HG03139 (cell line): ENCODE data around the gene DMXL1.
"Not testable (repeated sequence)": the region's sequence is repeated elsewhere in the genome, so short reads cannot be mapped to it uniquely, and the experiment has no call there.

Experiments used
- ATAC-seq: cut with Tn5 transposase; IDR thresholded peaks from one replicate; pipeline ENCODE4 v1.9.1; 2021; ENCODE audit not compliant: unreplicated experiment

Gene DMXL1

GRCh38 chr5:119063579-119064379 is 7.1 kb upstream of the DMXL1 start:
- ATAC-seq, result peak; percentile 70

DNA sequence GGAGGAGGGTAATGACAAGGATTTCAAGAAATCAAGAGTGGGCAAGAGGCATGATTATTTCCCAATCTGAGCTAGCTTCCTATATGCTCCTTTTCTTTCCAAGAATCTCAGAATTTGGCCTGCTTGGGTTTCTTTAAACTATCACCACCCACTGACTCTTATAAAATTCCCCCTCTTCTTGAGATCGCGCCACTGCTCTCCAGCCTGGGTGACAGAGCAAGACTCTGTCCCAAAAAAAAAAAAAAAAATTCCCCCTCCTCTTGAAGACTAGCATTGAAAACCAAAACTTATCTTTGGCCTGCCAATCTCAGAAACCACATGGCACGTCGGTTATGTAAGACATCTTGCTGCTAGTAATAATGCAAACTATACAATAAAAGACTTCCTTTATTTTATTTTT is 3.4 kb upstream of the DMXL1 start:
- no peak for ATAC-seq

- ATAC-seq, result peak; percentile 43
Observed at GRCh38 chr5:119070578-119070827, 384 bp upstream of the DMXL1 start.

DNA sequence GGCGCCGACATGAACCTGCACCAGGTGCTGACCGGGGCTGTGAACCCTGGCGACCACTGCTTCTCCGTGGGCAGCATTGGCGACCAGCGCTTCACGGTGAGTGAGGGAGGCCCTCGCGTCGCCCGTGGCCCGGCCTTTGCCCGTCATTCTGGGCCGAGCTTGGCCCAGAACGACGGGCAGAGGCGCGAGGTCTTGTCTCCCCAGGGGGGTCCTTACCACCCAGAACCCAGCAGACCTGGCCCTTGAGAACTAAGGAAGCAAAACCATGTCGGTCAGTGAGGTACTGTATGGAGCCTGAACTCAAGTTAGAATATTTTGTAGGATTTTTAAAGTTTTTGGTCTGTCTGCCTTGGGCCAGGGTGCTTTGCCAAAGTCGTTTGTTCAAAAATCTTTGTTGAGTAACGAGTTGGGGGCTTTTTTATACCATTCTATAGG is 691 bp downstream of the DMXL1 start:
- ATAC-seq, result peak; percentile 12

DNA sequence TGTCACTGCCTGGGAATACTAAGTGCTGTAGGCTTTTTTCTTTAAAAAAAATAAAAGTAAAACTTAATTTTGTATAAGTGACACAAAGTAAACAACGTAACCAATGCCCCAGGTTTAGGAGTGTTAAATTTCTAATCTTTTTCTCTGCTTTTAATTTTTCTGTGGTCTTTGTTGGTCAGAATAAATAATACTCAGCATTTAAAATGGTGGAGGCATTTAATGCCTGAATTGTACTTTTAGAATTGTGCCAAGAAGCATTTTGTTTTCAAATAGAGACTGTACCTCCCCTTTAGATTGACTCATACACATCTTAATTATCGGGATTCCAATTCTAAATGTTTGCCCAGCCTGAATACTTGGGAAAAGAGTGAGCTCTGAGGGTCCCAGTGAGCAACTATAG is 1.6 kb downstream of the DMXL1 start:
- no peak for ATAC-seq

DNA sequence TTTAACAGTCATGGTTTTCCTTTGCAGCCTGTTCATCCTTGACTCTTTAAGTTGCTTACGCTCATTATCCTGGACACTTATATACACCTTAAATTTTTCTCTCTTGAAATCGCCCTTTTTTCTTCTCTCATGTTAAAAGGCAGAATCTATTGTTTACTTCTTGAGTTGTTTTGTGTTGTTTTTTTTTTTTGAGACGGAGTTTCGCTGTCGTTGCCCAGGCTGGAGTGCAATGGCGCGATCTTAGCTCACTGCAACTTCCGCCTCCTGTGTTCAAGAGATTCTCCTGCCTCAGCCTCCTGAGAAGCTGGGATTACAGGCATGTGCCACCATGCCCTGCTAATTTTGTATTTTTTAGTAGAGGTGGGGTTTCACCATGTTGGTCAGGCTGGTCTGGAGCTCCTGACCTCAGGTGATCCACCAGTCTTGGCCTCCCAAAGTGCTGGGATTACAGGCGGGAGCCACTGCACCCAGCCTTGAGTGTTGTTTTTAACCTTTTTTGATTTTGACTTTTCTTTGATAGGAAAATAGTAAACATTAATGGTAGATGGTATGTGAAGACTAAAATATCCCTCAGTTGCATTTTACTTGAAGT is 3.0 kb downstream of the DMXL1 start:
- not testable (repeated sequence) for ATAC-seq

GRCh38 chr5:119074419-119074818 is 3.5 kb downstream of the DMXL1 start:
- ATAC-seq, result peak; percentile 24

- not testable (repeated sequence) for ATAC-seq
Observed at GRCh38 chr5:119075269-119075668, 4.4 kb downstream of the DMXL1 start.

- ATAC-seq, result no peak
Observed at GRCh38 chr5:119076080-119076479, 5.2 kb downstream of the DMXL1 start.

DNA sequence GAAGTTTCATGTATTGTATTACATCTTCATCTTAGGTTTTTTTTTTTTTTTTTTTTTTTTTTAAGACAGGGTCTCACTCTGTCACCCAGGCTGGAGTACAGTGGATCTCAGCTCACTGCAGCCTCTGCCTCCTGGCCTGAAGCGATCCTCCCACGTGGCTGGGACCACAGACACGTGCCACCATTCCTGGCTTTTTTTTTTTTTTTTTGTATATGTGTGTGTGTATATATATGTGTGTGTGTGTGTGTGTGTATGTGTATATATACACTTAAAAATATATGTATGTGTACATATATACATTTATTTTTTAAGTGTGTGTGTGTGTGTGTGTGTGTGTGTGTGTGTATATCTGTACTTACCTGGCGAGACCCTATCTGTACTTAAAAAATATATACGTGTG is 6.6 kb downstream of the DMXL1 start:
- ATAC-seq, result no peak

DNA sequence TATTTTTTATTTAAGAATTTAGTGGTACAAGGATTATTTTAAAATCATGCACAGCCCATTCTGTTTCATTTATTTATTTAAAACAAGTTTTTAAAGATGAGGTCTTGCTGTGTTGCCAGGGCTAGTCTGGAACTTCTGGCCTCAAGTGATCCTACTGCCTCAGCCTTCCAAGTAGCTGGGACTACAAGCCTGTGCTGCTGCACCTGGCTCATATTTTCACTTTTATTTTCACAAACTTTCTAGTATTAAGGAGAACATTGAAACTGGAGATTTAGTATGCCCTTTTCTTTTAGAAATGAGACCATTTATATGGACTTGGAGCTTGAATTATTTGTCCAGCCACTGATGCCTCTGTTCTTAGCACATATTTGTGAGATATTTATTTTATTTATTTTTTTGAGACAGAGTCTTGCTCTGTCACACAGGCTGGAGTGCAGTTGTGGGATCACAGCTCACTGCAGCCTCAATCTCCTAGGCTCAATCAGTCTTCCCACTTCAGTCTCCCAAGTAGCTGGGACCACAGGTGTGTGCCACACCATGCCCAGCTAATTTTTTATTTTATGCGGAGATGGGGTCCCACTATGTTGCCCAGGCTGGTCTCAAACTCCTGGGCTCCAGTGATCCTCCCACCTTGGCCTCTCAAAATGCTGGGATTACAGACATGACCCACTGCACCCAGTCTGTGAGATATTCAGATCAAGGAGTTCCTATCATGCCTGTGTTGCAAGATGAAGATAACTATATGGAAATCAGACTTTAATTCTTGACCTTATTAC is 7.4 kb downstream of the DMXL1 start:
- ATAC-seq, result no peak

DNA sequence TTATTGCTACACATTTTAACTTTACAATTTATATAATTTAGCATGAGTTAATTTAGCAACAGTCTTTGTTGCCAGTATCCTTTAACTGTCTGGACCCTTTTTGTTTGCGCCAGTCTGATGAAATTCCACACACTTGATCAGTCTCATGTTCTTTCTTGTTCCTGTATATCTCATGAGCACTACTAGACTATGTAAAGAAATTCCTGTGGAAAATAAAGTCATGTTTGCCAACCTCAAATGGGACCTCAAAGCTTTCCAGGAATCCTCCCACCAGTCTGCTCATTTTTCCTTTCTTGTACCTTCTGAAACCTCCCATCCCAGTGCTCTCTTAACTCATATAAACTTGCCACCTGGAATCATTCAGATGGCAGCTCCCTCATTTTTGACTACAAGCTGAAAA is 8.0 kb downstream of the DMXL1 start:
- ATAC-seq, result no peak

DNA sequence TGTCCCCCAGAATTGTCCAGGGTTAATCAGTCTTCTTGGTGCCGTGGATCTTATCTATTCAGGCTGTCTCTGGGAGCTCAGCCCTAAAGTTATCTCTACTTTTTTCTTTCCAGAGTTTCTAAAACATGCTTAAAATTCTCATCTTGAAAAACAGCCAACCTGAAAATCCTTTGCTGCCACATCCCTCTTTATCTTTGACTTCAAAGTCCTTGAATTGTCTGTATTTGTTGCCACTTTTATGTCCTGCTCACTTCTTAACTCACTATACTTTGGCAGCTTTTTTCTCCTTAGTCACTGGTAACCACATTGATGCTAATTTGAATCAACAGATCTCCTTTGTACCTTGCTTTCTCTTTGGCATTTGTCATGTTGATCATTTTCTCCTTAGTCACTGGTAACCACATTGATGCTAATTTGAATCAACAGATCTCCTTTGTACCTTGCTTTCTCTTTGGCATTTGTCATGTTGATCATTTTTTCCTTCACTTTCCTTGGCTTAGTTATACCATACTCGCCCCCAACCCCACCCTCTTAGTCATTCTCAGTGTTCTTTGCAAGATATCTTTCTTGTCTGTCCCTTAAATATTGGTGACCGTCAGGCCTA is 8.5 kb downstream of the DMXL1 start:
- ATAC-seq, result peak; percentile 40

- no peak for ATAC-seq
Observed at GRCh38 chr5:119080936-119081335, 10.0 kb downstream of the DMXL1 start.

GRCh38 chr5:119082691-119083090 is 11.8 kb downstream of the DMXL1 start:
- no peak for ATAC-seq

DNA sequence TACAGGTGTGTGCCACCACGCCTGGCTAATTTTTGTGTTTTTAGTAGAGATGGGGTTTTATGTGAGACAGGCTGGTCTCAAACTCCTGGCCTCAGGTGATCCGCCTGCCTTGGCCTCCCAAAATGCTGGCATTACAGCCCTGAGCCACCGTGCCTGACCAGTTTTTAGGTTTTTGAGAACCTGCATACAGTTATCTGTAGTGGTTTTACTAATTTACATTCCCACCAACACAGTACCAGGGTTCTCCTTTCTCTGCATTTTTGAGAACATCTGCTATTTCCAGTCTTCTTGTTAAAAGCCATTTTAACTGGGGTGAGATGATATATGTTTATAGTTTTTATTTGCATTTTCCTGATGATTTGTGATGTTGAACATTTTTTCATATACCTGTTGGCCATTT is 12.8 kb downstream of the DMXL1 start:
- peak; percentile 54 for ATAC-seq

GRCh38 chr5:119088438-119088837 is 17.6 kb downstream of the DMXL1 start:
- no peak for ATAC-seq

DNA sequence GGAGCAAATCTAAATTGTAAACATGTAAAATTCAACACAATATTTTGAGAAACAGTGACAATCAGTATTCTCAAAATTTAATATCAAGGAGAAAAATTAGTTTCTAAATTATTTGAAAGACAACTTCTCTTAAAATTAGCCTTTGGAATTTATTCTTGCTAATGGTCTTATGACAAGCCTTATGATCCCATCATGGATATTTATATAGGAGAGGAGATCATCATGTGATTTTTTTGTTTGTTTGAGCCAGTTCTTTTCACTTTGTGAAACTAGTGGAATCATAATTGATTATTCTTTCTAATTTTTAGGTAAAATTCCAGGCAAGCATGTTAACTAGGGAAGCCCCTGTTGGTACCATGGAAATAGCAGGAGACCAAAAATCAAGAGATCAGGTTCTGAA is 24.7 kb downstream of the DMXL1 start:
- no peak for ATAC-seq

DNA sequence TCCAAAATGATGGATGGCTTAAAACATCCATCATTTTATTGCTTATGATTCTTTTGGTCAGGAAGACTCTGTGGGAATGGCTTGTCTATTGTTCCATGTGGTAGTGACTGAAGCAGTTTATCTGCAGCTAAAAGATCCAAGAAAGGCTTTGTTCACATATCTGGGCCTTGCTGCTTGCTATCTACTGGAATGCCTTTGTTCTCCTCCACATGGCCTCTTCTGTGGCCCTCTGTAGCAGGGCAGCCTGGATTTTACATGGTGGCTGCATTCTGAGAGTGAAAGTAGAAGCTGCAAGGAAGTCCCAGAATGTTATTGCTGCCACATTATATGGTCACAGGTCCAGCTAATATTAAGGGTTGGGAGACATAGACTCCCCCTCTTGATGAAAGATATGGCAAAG is 35.1 kb downstream of the DMXL1 start:
- ATAC-seq, result no peak

DNA sequence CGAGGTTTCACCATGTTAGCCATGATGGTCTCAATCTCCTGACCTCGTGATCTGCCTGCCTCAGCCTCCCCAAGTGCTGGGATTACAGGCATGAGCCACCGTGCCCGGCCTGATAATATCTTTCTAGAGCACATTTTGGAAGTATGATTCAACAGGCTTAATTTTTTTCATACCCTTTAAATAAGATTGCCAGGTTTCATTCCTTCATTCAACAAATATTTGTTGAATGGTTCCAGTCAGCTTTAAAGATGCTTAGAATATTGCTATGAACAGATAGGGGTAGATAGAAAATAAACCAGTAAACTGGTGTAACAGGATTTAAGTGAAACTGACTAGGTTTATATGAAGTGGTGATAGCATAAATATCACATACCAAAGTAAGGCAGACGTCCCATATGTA is 41.3 kb downstream of the DMXL1 start:
- ATAC-seq, result no peak

DNA sequence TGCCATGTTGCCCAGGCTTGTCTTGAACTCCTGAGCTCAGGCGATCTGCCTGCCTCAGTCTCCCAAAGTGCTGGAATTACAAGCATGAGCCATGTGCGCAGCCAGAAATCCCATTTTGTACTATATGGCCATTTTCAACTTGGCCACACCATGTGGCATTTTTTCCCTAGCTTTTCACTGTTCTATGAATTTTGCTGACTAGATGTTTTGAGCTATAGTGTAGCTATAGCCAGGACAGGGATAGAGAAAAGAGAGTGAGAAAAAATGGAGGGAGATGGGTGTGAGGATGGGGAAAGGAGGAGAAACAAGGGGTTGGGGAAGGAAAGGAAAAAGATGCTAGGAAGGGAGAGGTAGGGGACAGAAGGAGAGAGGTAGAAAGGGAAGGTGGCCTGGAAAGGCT is 46.4 kb downstream of the DMXL1 start:
- no peak for ATAC-seq

DNA sequence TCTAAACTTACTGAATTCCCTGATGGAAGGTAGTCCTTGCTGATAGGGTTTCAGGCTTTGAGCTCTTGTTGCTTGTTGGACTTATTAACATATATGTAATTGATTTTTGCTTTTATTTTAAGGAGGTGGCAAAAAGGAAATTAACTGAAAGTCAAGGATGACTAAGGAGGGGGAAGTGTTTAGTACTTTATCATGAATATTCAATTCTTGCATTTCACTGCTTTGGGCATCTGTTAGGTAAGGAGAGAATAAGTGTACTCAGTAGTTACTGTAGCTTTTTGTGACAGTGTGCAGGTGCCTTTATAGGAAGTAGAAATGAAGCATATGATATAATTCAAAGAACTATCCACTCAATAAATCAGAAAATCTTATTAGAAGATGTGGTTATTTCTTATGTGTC is 47.1 kb downstream of the DMXL1 start:
- no peak for ATAC-seq
